D721Med (cell line): Measurements from ENCODE around the gene FITM1.

ENCODE experiments used
- DNase-seq: peaks from one replicate; pipeline ENCODE4 v3.0.0; 2011; ENCODE audit warnings: low spot score; ENCODE audit not compliant: insufficient read length
- FAIRE-seq: peaks from 2 replicates; lab custom pipeline; 2011; peaks lifted over from hg19 to GRCh38; lab: Jason Lieb, UNC
- TF ChIP-seq, protein P1 (sequence below): IDR thresholded peaks from 2 replicates; pipeline ENCODE4 v1.5.1; 2012; ENCODE audit warnings: mild to moderate bottlenecking, control low read depth; ENCODE audit not compliant: insufficient read depth; ENCODE audit errors: missing control alignments

The FITM1 gene

DNA sequence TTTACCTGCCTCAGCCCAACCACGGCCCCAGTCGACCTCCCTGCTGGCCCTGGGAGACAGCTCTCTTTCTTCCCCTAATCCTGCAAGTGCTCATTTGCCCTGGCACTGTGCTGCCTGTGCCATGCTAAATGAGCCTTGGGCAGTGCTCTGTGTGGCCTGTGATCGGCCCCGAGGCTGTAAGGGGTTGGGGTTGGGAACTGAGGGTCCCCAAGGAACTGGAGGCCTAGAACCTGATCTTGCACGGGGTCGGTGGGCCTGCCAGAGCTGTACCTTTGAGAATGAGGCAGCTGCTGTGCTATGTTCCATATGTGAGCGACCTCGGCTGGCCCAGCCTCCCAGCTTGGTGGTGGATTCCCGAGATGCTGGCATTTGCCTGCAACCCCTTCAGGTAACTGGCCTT is 19.6 kb downstream of the FITM1 start:
- TF ChIP-seq, protein P1, sequence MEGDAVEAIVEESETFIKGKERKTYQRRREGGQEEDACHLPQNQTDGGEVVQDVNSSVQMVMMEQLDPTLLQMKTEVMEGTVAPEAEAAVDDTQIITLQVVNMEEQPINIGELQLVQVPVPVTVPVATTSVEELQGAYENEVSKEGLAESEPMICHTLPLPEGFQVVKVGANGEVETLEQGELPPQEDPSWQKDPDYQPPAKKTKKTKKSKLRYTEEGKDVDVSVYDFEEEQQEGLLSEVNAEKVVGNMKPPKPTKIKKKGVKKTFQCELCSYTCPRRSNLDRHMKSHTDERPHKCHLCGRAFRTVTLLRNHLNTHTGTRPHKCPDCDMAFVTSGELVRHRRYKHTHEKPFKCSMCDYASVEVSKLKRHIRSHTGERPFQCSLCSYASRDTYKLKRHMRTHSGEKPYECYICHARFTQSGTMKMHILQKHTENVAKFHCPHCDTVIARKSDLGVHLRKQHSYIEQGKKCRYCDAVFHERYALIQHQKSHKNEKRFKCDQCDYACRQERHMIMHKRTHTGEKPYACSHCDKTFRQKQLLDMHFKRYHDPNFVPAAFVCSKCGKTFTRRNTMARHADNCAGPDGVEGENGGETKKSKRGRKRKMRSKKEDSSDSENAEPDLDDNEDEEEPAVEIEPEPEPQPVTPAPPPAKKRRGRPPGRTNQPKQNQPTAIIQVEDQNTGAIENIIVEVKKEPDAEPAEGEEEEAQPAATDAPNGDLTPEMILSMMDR = no peak
- DNase-seq = no peak
- no peak for FAIRE-seq

- TF ChIP-seq, protein P1 = no peak
- DNase-seq = no peak
- FAIRE-seq = no peak
Observed at GRCh38 chr14:24150567-24150966, 20.1 kb downstream of the FITM1 start.

GRCh38 chr14:24150993-24151392 is 20.5 kb downstream of the FITM1 start:
- FAIRE-seq (no peak), DNase-seq (no peak)
- TF ChIP-seq, protein P1 = no peak

- FAIRE-seq = no peak
Observed at GRCh38 chr14:24151404-24152080, 21.1 kb downstream of the FITM1 start.

DNA sequence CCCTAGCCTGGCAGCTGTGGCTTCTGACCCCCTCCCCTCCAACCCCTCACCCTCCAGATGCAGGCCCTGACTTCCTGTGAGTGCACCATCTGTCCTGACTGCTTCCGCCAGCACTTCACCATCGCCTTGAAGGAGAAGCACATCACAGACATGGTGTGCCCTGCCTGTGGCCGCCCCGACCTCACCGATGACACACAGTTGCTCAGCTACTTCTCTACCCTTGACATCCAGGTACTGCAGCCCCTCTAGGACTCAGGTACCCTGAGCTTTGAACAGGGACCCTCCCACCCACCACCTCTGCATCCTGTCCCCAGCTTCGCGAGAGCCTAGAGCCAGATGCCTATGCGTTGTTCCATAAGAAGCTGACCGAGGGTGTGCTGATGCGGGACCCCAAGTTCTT is 24.6 kb downstream of the FITM1 start:
- TF ChIP-seq, protein P1 = no peak
- no peak for FAIRE-seq
- no peak for DNase-seq

More at GRCh38 chr14:24151404-24152080, 21.1 kb downstream of the FITM1 start:
- no peak for DNase-seq
- TF ChIP-seq, protein P1 = no peak

DNA sequence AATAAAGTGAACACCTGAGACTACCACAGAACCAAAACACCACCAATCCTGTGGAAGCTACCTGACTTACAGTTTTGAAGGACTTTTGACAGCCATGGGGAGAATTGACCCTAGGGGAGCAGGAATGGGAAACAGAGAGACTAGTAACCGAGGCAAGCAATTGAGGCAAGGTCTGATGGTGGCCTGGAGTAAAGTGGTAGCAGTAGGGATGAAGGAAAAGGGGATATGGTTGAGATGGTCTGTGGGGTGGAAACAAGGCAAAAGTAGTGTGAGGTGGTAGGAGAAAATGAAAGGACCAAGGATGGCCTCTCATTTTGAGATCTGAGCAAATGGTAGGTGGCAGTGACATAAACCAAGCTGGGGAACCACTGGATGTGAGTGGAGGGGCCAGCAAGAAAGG is 26.4 kb downstream of the FITM1 start:
- TF ChIP-seq, protein P1 = no peak
- no peak for FAIRE-seq
- no peak for DNase-seq

GRCh38 chr14:24157331-24157730 is 26.9 kb downstream of the FITM1 start:
- FAIRE-seq = no peak
- DNase-seq = no peak
- TF ChIP-seq, protein P1 = no peak
